NCI-H510A treated with DMSO at 0.1 percent for 48 hours (cell line): ENCODE data around the gene KAT14.
"Not testable (repeated sequence)": the region's sequence is repeated elsewhere in the genome, so short reads cannot be mapped to it uniquely, and the experiment has no call there.

Experiments
- DNase-seq: peaks from one replicate; lab custom pipeline; 2025; lab: John Stamatoyannopoulos, UW

Gene KAT14

DNA sequence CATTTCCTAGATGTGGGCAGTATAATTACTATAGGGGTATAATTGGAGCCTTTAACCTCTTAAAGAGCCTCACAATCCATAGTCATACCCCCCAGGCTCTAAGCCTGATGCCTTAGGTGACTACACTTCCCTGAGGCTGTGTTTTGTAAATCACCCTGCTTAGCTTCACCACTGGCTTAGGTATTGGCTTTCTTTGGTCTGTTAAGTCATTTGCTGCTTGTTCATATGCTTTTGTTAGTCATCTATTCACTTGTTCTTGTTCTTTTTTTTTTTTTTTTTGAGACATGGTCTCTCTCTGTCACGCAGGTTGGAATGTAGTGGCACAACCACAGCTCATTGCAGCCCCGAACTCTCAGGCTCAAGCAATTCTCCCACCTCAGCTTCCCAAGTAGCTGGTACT lies 26.7 kb downstream of the KAT14 start:
- DNase-seq = no peak

DNA sequence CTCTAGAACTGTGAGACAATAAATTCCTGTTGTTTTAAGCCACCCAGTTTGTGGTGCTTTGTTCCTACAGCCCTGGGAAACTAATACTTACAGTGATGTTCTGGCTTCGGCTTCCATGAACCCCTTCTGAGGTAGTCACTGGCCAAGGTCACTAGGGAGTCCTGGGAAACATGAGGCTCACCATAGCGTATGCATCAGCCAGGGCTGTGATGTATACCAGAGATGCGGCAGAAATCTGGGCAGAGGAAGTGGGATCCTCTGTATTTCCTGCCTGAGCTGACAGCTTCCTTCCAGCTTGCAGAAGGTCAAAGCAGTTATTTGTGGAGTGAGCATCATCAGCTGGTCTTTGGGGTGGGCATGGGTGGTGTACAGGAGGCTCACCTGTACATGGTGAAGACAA lies 27.9 kb downstream of the KAT14 start:
- no peak for DNase-seq

DNA sequence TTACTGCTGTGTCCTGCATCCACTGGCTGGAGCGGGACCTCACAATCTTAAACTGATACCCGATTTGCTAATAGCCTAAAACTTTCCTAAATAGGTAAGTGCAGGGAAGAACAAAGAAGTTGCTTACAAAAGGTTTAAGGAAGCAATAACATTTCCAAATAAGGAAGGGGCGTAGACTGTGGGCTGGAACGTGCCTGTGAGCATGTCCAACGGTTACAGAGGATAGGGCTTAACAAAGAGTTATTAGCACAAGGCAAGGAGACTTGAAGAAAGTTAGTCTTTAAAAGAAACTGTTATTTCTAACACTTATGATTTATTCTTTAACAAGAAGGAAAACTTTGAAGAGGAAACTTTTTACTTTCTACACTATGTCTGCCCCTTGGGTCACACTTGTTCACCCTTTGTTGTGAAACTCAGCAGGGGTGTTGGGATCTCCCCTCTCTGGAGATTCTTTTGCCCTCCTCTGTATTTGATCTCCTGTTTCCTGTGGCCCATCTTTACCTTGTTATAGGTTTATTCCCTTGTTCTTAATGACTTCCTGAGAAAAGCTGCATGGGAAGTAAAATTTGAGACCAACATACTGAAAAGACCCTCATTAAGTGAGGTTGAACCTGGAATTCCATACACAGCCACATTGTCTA lies 28.7 kb downstream of the KAT14 start:
- DNase-seq = no peak

DNA sequence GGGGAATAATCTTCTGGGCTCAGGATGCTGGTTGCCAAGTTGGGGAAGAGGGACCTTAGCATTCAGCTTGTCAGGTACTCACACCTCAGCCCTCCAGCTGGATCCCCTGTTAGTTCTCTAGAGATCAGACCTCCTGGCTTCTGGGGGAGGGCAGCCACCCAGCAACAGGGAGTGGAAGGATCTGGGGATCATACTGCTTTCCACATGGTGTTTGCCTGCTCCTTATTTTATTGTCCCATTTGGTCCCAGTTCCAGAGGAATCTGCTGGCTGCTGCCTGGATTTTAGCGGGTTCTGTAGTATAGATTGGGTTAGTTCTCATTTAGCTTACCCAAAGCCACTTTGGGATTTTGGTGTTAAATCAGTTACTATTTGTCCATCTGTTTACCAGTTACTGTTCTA lies 29.3 kb downstream of the KAT14 start:
- no peak for DNase-seq

DNA sequence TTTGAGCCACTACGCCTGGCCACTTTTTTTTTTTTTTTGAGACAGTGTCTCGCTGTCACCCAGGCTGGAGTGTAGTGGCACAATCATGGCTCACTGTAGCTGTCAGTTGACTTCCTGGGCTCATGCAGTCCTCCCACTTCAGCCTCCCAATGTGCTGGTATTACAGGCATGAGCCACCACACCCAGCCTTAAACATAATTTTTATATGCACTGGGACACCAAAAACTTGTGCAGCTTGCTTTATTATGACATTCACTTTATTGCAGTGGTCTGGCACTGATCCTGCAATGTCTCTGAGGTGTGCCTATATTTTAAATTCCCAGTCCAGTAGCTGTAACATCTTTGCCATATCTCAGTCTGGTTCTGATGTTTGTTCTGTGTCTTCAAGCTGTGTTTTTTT lies 34.7 kb downstream of the KAT14 start:
- no peak for DNase-seq

DNA sequence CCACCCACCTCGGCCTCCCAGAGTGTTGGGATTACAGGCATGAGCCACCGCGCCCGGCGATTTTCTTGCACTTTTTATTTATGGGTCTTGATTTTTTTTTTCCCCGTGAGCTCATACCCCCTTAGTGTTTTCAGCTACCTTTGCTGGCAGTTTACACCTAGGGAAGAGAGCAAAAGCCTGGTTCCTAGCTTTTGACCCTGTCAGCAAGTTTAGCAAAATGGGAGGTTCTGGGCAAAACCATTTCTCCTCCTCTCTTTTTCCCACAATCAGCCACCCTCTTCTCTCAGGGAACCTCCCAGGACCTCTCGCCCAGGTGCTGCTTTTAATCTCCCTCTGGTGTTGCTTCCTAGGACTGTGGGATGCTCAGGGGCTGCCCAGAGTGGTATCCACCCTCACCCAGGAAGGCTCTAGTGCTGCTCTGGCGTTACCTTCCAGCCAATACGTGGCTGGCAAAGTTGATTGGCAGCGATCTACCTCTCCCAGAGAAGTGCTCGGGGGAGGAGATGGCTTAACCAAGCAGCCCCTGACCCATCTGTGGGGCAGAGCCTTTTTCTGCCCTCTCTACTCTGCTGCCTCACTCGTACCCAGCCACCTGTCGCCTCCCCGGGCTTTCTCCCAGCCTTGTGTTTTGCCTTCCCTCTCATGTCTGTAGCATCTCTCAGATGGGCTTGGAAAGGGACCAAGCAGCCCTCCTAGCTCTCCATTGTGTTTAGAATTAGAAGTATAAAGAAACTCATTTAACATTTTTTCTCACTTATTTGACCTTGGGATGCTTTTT lies 37.4 kb downstream of the KAT14 start:
- no peak for DNase-seq

DNA sequence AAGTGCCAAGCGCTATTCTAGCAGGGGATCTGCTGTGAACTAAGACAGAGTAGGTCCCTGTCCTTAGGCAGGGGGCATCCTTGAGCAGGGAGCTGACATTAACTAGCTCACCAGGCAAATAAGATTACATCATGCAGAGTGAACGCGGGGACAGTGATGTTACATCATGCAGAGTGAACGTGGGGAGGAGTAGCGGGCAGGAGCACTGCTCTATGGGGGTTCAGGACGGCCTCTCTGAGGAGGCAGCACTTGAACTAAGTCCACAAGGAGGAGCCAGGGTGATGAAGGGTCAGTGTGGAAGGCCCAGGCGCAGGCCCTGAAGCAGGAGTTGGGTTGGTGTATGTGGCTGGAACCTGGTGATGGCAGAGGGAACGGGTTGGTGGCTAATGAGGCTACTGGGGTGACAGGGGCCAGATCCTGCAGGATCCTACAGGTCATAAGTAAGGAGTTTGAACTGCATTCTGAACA lies 38.7 kb downstream of the KAT14 start:
- no peak for DNase-seq

DNA sequence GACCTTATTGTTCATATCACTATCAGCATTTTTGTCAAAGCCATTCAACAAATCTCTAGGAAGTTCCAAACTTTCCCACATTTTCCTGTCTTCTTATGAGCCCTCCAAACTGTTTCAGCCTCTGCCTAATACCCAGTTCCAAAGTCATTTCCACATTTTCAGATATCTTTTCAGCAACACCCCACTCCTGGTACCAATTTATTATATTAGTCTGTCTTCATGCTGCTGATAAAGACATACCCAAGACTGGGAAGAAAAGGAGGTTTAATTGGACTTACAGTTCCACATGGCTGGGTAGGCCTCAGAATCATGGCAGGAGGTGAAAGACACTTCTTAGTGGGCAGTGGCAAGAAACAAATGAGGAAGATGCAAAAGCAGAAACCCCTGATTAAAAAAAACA lies 42.7 kb downstream of the KAT14 start:
- not testable (repeated sequence) for DNase-seq

DNA sequence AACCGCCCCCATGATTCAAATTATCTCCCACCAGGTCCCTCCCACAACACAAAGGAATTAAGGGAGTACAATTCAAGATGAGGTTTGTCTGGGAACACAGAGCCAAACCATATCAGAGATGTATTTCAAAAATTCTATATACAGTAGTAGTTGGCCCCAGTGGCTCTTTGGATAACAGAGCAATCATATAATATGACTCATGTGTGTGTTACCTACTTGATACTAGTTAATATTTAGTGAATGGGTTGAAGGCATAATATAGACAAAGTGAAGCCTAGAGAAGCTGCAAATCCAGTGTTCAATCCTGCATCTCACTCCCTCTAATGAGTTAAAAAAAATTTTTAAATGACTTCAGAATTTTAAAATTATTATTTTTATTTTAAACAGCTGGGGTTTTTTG lies 43.2 kb downstream of the KAT14 start:
- no peak for DNase-seq

DNA sequence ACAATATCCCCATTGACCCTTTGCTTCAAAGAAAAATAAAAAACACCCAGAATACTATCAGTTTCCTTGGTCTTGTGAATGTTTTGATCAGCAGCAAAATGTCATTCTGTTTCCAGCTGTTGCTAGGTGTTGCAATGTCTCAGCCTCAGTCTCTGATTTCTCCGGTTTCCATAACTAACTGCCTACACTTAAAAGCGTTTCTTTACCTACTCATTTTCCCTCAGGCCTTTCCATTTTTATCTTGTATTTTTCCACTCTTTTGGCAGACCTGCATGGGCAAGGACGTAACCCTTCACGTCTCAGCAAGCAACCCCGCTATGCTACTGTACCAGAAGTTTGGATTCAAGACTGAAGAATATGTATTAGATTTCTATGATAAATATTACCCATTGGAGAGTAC lies 49.4 kb downstream of the KAT14 start:
- no peak for DNase-seq

DNA sequence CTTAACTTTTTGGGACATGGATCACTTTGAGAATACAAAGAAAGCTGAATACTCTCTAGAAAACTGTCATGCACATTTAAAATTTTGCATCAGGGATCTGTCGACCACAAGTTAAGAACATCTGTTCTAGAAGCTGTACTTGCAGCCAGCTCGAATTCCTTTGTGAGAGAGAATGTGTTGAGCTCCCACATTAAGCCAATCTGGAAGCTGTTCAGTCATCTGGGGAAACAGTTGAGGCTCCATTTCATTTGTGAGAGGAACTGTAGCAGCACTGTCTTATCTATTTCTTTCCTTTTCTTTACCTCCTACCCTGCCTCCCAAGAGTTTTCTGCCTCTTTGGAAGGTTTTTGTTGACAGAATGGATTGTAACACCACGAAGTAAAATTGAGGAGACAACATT lies 50.8 kb downstream of the KAT14 start:
- no peak for DNase-seq

DNA sequence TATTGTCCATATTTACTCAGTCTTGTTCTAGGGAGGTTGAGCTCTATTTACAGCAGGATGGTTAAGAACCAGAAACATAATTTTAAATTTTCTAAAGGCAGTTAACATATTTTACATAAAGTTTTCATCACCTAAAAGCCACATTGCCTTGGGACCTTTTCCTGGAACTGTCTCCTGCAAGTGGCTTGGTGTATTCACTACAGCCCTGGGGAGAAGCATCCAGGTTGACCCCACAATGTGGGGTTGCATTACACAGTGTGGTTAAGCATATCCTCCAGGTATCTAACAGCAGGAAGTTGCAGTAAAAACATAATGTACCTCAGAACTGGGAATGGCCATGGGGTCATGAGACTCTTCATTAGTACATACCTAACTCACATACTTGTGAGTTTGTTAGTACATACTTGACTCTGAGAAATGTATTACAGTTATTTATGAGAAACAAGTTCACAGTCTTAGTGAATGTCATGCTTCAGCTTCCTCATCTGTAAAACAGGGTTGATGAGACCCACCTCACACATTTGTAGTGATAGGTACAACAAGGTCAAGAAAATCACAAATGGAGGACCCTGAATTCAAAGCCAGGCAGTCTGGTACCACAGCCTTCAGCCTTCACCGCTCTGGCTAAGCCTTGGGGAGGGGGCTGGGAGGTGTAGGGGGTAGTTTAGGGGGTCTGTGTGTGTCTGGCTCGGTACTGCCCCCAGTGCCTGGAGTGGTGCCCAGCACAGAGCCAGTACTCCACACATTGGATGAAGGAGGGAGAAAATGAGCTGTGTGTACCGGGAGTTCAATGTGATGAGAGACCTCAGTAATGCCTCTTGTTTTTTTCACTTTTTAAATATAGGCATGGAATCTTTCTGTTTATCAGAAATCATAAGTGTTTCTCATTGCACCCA lies 52.9 kb downstream of the KAT14 start:
- no peak for DNase-seq

DNA sequence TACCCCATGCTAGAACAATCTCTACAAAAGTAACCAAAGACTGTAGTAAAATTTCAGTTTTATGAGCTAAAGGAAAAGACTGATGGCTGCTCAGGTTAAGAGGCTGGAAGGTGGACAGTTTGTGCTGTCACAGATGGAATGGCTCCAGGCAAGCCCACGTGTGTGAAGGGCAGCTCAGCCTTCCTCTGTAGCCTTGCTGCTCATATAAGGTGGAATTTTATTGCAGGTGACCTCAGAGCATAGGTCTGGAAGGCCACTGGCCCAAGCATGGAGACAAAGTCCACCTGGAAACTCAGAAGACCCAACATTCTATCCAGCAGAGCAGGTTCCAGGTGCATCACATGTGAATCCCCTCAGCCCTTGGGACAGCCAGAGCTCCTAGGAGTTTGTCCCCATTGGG lies 53.6 kb downstream of the KAT14 start:
- no peak for DNase-seq

DNA sequence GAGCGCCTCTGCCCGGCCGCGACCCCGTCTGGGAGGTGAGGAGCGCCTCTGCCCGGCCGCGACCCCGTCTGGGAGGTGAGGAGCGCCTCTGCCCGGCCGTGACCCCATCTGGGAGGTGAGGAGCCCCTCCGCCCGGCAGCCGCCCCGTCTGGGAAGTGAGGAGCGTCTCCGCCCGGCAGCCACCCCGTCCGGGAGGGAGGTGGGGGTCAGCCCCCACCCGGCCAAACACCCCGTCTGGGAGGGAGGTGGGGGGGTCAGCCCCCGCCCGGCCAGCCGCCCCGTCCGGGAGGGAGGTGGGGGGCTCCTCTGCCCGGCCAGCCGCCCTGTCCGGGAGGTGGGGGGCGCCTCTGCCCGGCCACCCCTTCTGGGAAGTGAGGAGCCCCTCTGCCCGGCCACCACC lies 56.8 kb downstream of the KAT14 start:
- DNase-seq = not testable (repeated sequence)

DNA sequence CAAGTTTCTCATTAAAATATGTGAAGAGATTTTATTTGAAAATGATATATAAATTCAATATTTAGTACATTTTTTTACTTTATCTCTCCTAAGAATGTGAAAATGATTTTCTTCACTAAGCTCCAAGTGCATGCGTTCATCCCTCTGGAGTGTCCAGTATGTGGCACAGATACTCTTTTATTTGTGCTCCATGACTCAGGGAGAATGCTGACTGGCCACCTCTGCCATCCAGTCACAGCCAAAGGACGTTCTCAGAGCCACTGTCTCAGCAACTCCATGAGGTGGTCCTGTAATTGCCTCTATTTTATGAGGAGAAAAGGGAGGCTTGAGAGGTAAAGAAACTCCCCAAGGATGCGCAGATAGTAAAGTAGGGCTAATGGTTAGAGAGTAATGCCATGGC lies 58.3 kb downstream of the KAT14 start:
- DNase-seq = no peak

DNA sequence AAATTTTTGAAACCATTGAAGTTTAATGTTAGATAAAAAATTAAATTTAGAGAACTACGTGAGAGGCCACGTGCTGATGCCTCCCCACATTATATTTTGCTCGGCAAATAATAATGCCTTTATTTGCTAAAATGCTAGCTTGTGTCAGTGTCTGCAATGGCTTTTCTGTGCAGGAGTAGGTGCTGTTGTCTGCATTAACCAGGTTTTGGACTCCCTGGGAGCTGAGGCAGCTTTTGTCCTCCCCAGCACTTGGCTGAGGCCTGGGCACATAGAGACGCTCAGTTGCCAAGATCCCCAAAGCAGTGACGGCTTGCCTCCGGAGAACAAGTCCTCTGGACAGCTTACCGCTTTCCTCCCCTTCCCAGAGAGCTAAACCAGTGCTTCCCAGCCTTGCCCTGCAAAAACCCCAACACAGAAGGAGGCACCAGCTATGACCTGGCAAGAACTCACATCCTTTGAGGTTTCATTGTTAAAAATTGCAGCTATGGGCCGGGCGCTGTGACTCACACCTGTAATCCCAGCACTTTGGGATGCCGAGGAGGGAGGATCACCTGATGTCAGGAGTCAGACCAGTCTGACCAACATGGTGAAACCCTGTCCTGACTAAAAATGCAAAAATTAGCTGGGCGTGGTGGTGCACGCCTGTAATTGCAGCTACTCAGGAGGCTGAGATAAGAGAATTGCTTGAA lies 59.9 kb downstream of the KAT14 start:
- DNase-seq = no peak

DNA sequence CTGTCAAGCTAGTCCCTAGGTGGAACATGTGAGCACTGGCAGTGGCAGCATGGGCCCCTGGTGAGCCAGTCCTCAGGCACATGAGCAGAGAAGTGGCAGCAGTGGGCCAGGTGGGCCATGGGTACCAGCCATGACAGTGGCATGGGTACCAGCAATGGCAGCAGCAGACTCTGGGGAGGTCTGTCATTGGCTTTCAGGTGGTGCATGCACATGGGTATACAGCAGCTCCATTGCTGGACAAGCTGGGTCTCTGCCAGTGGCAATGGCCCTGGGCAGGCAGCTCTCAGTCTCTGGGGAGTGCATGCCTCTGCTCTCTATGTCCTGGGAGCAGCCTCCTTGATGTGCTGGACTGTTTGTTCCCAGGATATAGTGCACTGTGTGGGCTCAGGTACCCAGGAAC lies 65.3 kb downstream of the KAT14 start:
- no peak for DNase-seq

DNA sequence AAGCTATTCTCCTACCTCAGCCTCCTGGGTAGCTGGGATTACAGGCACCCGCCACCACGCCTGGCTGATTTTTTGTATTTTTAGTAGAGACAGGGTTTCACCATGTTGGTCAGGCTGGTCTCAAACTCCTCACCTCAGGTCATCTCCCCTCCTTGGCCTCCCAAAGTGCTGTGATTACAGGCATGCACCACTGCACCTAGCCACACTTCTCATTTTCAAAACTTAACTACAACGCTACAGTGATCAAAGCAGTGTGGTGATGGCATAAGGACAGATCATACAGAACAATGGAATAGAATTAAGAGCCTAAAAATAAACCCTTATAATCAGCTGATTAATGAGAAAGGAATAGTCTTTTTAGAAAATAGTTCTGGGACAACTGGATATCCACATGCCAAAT lies 66.0 kb downstream of the KAT14 start:
- not testable (repeated sequence) for DNase-seq

DNA sequence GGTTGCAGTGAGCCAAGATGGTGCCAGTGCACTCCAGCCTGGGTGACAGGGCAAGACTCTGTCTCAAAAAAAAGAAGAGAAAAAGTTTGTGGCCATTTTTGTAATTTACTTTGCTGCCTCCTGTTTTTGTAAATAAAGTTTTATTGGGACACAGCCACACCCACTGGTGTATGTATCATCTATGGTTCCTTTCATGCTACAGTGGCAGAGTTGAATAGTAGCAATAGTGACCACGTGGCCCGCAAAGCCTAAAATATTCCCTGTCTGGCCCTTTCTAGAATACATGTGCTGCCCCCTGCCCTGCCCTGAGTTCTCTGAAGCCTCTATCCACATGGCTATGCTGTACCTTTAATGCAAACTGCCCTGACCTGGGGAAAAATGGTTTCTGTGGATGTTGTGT lies 75.3 kb downstream of the KAT14 start:
- DNase-seq = no peak

DNA sequence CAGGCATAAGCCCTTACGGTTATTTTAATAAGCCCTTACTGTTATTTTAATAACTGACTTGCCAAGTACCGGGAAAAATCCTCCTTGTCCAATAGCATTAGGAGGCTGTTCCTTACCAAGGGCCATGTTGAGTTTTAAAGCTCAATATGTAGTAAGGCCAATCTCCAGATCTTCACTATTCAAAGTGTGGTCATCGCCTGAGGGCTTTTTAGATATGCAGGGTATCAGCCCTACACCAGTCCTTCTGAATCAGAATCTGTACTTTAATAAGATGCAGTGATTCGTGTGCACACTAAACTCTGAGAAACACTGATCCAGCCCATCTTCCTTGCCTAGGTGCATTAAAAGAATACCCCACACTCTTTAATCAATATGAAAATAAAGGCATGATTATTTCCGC lies 77.9 kb downstream of the KAT14 start:
- no peak for DNase-seq

DNA sequence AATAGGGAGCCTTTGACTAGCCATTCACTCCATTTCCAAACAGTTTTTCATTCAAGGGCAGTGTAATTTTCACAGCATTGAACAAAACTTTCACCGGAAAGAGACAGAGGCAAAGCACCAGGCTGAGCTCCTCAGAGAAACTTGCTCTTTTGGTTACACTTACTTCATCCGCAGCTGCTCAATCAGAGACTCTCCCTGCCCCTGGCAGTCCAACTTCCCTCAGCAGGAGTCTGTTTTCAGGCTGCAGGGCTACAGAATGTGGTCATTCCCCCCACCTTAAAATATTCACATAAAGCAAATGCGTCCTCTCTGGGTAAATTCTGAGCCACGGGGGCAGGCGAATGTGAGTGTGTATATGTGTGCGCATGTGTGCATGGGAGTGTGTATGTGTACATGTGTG lies 80.6 kb downstream of the KAT14 start:
- no peak for DNase-seq

DNA sequence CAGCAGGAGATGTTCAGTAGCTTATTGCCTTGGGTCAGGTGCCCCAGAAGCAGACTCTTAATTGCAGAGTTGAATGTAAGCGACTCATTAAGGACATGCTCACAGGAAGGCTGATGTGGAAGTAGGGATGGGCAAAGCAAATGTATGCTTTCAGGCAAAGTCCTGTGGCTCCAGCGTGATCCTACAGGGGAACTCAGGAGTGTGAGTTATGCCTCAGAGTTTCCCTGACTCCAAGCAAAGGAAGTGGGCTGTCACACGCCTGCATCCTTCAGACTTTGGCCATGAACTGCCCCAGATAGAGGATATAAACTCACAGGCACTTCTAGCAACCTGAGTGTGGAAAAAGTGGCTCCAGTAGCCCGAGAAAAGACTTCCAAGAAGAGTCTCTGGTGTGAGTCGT lies 85.7 kb downstream of the KAT14 start:
- DNase-seq = no peak
